A549 (cell line): ENCODE measurements around the gene TRAPPC2L. TPM values are rescaled to one million over a fixed set of nuclear protein-coding genes. Genes with fewer than 3 reads are reported as not detected.

Experiments used
- ATAC-seq, 2 experiments: fragments of 200-7000 bp in 1 of 2; fragments of >200 bp in 1 of 2; cut with Nextera tagmentation in 1 of 2; cut with Tn5 transposase in 1 of 2; 3 replicates each; pipeline versions ENCODE4 v1.8.0 to v1.9.1; 2018 to 2020; ENCODE audit warnings: mild to moderate bottlenecking in 1 of 2, moderate library complexity in 1 of 2
- CTCF ChIA-PET: fragments of 300-600 bp; sonication (Branson Sonifier 250); formaldehyde crosslinking; extraction: SDS; loops from one replicate; lab custom pipeline; 2021; ENCODE audit warnings: antibody characterized with exemption, inconsistent platforms; lab: Yijun Ruan, JAX
- POLR2A ChIA-PET: fragments of 350-600 bp; formaldehyde crosslinking; extraction: SDS; loops from one replicate; lab custom pipeline; 2021; ENCODE audit warnings: antibody characterized with exemption, inconsistent platforms; lab: Yijun Ruan, JAX
- DNase-seq, 2 experiments: peaks; one replicate each; pipeline versions ENCODE4 v3.0.0 to v3.0.0-alpha.2; 2011 to 2016; ENCODE audit warnings: low read depth in 1 of 2, low spot score in 1 of 2
- FAIRE-seq: peaks from 2 replicates; lab custom pipeline; 2011; peaks lifted over from hg19 to GRCh38; lab: Jason Lieb, UNC
- H3K27ac ChIP-seq, 2 experiments: fragments of >200 bp; sonication (Bioruptor Twin); formaldehyde crosslinking; 3 replicates each; pipeline ENCODE4 v1.5.1; 2016 to 2017
- H3K4me1 ChIP-seq: fragments of >200 bp; sonication (Bioruptor Twin); formaldehyde crosslinking; 3 replicates; pipeline ENCODE4 v1.6.1; 2016
- H3K4me2 ChIP-seq: fragments of >200 bp; sonication (Bioruptor Twin); formaldehyde crosslinking; 3 replicates; pipeline ENCODE4 v1.6.1; 2016
- H3K4me3 ChIP-seq: fragments of >200 bp; sonication (Bioruptor Twin); formaldehyde crosslinking; 3 replicates; pipeline ENCODE4 v1.5.1; 2016
- H3K9me3 ChIP-seq: fragments of >200 bp; sonication (Bioruptor Twin); formaldehyde crosslinking; 3 replicates; pipeline ENCODE4 v1.6.1; 2016
- CEBPB ChIP-seq, 2 experiments: fragments of >200 bp in 1 of 2; sonication (Bioruptor Twin) in 1 of 2; formaldehyde crosslinking in 1 of 2; IDR thresholded peaks; 2 replicates each; pipeline ENCODE4 v1.6.1; 2012 to 2016
- EHMT2 ChIP-seq: fragments of 200-600 bp; sonication (generic); IDR thresholded peaks from 2 replicates; pipeline ENCODE4 v1.6.1; 2016; ENCODE audit warnings: antibody characterized with exemption, low read depth, mild to moderate bottlenecking, moderate library complexity
- EP300 ChIP-seq, 2 experiments: fragments of >200 bp; sonication (Bioruptor Twin); formaldehyde crosslinking; IDR thresholded peaks; 2 replicates in 1 of 2; 3 replicates in 1 of 2; pipeline ENCODE4 v1.6.1; 2016 to 2017
- ESRRA ChIP-seq: fragments of 150-350 bp; IDR thresholded peaks from 2 replicates; pipeline ENCODE4 v1.6.1; 2014; ENCODE audit warnings: mild to moderate bottlenecking, low read length, borderline replicate concordance
- FOSB ChIP-seq: fragments of 250-450 bp; sonication (Bioruptor Pico); IDR thresholded peaks from 2 replicates; pipeline ENCODE4 v1.5.0; 2020; ENCODE audit warnings: mild to moderate bottlenecking, moderate library complexity
- FOSL2 ChIP-seq, 2 experiments: fragments of 450-650 bp in 1 of 2; fragments of >200 bp in 1 of 2; sonication (Bioruptor Twin) in 1 of 2; formaldehyde crosslinking; IDR thresholded peaks; 2 replicates each; pipeline versions ENCODE4 v1.5.0 to v1.6.1; 2016 to 2020; ENCODE audit warnings: mild to moderate bottlenecking in 1 of 2, moderate library complexity in 1 of 2
- GATA3 ChIP-seq: IDR thresholded peaks from 2 replicates; pipeline ENCODE4 v1.6.1; 2012; ENCODE audit warnings: borderline replicate concordance
- HOXB13 ChIP-seq: fragments of 250-450 bp; sonication (Bioruptor Pico); IDR thresholded peaks from 2 replicates; pipeline ENCODE4 v1.5.0; 2020; ENCODE audit warnings: low read depth, mild to moderate bottlenecking, moderate library complexity
- JUN ChIP-seq, 2 experiments: fragments of >200 bp; sonication (Bioruptor Twin); formaldehyde crosslinking; IDR thresholded peaks; 2 replicates in 1 of 2; 3 replicates in 1 of 2; pipeline ENCODE4 v1.6.1; 2016 to 2017
- JUNB ChIP-seq: fragments of >200 bp; sonication (Bioruptor Twin); formaldehyde crosslinking; IDR thresholded peaks from 2 replicates; pipeline ENCODE4 v1.6.1; 2016
- KDM5A ChIP-seq: fragments of 200-600 bp; sonication (generic); IDR thresholded peaks from 2 replicates; pipeline ENCODE4 v1.6.1; 2016; ENCODE audit warnings: antibody characterized with exemption, mild to moderate bottlenecking
- MAX ChIP-seq: IDR thresholded peaks from 2 replicates; pipeline ENCODE4 v1.6.1; 2012
- NR3C1 ChIP-seq: fragments of >200 bp; sonication (Bioruptor Twin); formaldehyde crosslinking; IDR thresholded peaks from 3 replicates; pipeline ENCODE4 v1.6.1; 2017
- POLR2A ChIP-seq: IDR thresholded peaks from 2 replicates; pipeline ENCODE4 v1.6.1; 2012; ENCODE audit warnings: mild to moderate bottlenecking, low read length
- RCOR1 ChIP-seq: fragments of 150-350 bp; IDR thresholded peaks from 2 replicates; pipeline ENCODE4 v1.6.1; 2014; ENCODE audit warnings: antibody characterized with exemption, low read length, low read depth
- REST ChIP-seq: fragments of 200-600 bp; sonication (generic); IDR thresholded peaks from 2 replicates; pipeline ENCODE4 v1.6.1; 2016; ENCODE audit warnings: antibody characterized with exemption, mild to moderate bottlenecking, moderate library complexity
- RFX5 ChIP-seq: fragments of 450-650 bp; IDR thresholded peaks from 2 replicates; pipeline ENCODE4 v1.7.1; 2014; ENCODE audit warnings: antibody characterized with exemption, mild to moderate bottlenecking, moderate library complexity
- SMC3 ChIP-seq: fragments of >200 bp; sonication (Bioruptor Twin); formaldehyde crosslinking; IDR thresholded peaks from 3 replicates; pipeline ENCODE4 v1.6.1; 2018; ENCODE audit warnings: inconsistent platforms
- WGBS: methylation state at CpG from one replicate; pipeline ENCODE4 v1.1.6; 2017; ENCODE audit errors: missing lambda C conversion rate; 5-methylcytosine and 5-hydroxymethylcytosine counted together
- polyA plus RNA-seq, 4 experiments: library from polyadenylated mRNA; depleted of rRNA in 3 of 4; stranded (reverse); fragments of >200 nt; fragmentation: RNase III in 1 of 4; extraction: RNeasy Plus Mini Kit Qiagen cat#74134 plus additional on column Dnase treatment in 1 of 4; gene quantifications; 2 replicates in 3 of 4; 3 replicates in 1 of 4; pipeline ENCODE4 v1.2.3, GENCODE V29; 2011 to 2017
- TF ChIP-seq, protein P1 (sequence below): fragments of 250-450 bp; sonication (Bioruptor Pico); IDR thresholded peaks from 2 replicates; pipeline ENCODE4 v1.5.0; 2020; ENCODE audit warnings: low read depth, mild to moderate bottlenecking, moderate library complexity
- TF ChIP-seq, protein P2 (sequence below): fragments of >200 bp; sonication (Bioruptor Twin); formaldehyde crosslinking; IDR thresholded peaks from 3 replicates; pipeline ENCODE4 v1.5.1; 2016

TRAPPC2L gene
- polyA plus RNA-seq, 2 of the 4 experiments (the other 2 are of a cell fraction) = 70.3 to 80.2 TPM

DNA sequence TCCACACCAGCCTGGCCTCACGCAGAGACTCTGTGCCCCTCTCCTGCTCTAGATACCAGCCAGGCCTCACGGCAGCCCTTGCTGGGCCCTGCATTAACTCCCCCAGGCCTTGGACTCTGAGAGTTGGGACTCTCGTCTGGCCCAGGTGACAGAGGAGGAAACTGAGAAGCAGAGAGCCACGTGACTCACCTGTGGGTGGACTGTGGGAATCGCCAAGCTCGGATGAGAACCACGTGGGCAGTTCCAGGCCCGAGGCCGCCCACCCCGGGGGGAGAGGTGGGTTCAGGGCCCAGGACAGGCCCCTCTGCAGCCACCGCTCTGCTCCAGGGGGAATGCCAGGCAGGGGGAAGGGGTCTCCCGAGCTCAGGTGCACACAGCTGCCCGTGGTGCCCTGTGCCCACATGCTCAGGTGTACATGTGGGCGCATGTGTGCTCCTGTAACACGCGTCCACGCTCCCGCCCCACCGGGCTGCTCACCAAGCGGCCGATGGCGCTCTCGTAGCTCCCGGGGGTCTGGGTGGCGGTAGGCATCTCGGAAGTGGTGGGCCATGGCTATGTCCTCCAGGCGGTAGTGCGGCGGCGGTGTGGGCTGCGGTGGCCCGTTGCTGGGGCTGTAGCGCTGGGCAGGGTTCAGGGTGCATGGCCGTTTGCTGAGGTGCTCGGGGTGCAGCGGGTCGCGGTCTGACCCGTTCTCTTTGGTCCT, 27.8 kb downstream of the TRAPPC2L start (continued):
- no peak for TF ChIP-seq REST

DNA sequence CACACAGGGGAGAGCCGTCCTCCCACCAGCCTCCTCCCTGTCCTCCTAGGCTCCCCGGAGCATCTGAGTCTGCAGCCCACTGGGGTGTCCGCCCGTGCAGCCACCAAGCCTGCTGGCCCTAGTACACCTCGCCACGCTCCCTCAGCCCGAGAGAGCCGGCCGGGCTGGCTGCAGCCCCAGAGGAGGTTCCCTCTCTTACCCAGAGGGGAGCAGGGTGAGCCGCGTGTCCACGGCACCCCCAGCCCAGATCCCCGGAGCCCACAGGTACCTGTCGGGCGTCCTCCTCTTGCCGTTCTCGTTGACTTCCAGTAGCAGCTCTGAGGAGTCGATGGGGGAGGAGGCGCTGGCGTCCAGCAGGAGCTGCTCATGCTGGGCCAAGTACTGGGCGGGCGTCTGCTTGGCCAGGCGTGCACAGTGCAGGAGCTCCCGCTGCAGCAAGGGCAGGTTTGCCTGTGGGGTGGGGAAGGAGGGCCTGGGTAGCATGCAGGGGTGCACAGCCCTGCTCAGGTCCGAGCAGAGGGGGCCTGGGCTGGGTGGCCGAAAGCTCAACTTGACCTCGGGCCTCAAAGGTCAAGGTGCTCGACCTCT, 28.9 kb downstream of the TRAPPC2L start:
- Histone ChIP-seq H3K9me3 (no peaks in the 10 kb centered on the region), H3K27ac (no peak overlapping the region), H3K4me2 (no peak overlapping the region), H3K4me3 (no peak overlapping the region), H3K4me1 (peaks cover 10% of the 10 kb centered on the region; the same call in 2 of the 3 replicates)
- ChIA-PET POLR2A (no interaction called here), CTCF (interaction anchor here (1.2 kb wide), 1 partner anchor 28 kb away, joined by 3 read pairs; no protein-coding TSS in a partner anchor)
- WGBS = 82% methylated on average over 23 of the region's 28 CpGs
- ATAC-seq (no peak), DNase-seq (no peak), FAIRE-seq (no peak)
- TF ChIP-seq JUN (IDR thresholded peaks at IDR 0.05) (no peak), EHMT2 (no peak), GATA3 (no peak)
- TF ChIP-seq, protein P1, sequence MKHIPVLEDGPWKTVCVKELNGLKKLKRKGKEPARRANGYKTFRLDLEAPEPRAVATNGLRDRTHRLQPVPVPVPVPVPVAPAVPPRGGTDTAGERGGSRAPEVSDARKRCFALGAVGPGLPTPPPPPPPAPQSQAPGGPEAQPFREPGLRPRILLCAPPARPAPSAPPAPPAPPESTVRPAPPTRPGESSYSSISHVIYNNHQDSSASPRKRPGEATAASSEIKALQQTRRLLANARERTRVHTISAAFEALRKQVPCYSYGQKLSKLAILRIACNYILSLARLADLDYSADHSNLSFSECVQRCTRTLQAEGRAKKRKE (CRISPR knock-in tag) = no peak

DNA sequence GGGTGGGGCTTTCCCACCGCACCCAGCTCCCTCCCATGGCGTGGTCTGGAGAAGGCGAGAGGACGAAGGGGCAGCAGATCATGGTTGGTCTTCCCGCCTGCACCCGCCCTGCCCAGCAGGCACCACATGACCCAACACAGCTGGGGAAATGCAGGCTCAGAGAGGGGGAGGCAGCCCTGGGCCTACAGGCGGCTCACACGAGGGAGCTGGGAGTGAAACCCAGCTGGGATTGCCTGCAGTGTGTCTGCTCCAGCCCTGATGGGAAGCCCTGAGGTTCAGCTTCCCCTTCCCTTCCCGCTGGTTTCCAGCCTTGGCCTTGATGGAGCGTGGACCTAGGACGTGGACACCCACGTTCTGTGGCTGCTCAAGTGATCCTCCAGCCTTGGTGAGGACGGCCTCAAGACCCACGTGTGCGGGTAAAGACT, 29.5 kb downstream of the TRAPPC2L start:
- no peak overlapping the region for H3K27ac ChIP-seq
- no peak overlapping the region for H3K4me2 ChIP-seq
- ChIA-PET POLR2A (no interaction called here), CTCF (interaction anchor here (1.2 kb wide), 1 partner anchor 29 kb away, joined by 3 read pairs; no protein-coding TSS in a partner anchor)
- DNase-seq (no peak), FAIRE-seq (no peak), ATAC-seq (no peak)
- 82% methylated on average over 6 of the region's 15 CpGs for WGBS
- H3K9me3 ChIP-seq = no peaks in the 10 kb centered on the region
- TF ChIP-seq POLR2A = no peak
- TF ChIP-seq HOXB13 (CRISPR knock-in tag) = no peak
- no peak for TF ChIP-seq SMC3
- no peak for TF ChIP-seq FOSB (CRISPR knock-in tag)
- no peak for TF ChIP-seq FOSL2 (IDR thresholded peaks at IDR 0.05)
- TF ChIP-seq FOSL2 (CRISPR knock-in tag; IDR thresholded peaks at IDR 0.05) = no peak
- TF ChIP-seq CEBPB (IDR thresholded peaks at IDR 0.05) = no peak
- TF ChIP-seq RCOR1 = no peak
- TF ChIP-seq MAX = no peak
- no peak for TF ChIP-seq JUNB
- TF ChIP-seq EP300 (IDR thresholded peaks at IDR 0.05) = no peak
- TF ChIP-seq ESRRA = no peak
- TF ChIP-seq, protein P2, sequence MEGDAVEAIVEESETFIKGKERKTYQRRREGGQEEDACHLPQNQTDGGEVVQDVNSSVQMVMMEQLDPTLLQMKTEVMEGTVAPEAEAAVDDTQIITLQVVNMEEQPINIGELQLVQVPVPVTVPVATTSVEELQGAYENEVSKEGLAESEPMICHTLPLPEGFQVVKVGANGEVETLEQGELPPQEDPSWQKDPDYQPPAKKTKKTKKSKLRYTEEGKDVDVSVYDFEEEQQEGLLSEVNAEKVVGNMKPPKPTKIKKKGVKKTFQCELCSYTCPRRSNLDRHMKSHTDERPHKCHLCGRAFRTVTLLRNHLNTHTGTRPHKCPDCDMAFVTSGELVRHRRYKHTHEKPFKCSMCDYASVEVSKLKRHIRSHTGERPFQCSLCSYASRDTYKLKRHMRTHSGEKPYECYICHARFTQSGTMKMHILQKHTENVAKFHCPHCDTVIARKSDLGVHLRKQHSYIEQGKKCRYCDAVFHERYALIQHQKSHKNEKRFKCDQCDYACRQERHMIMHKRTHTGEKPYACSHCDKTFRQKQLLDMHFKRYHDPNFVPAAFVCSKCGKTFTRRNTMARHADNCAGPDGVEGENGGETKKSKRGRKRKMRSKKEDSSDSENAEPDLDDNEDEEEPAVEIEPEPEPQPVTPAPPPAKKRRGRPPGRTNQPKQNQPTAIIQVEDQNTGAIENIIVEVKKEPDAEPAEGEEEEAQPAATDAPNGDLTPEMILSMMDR = no peak
- TF ChIP-seq NR3C1 = no peak
- no peak for TF ChIP-seq RFX5
- no peak for TF ChIP-seq KDM5A
- H3K4me3 ChIP-seq = no peak overlapping the region
- H3K4me1 ChIP-seq = peaks cover 10% of the 10 kb centered on the region; the same call in 2 of the 3 replicates
